ENCODE data around the gene KRT7. TPM values are rescaled to one million over a fixed set of nuclear protein-coding genes. Genes with fewer than 3 reads are reported as not detected.

Gene KRT7
- total and polyA plus RNA-seq, 2 donors (not counting 1 experiment from before 2014, with no cell fraction given) = not detected

DNA sequence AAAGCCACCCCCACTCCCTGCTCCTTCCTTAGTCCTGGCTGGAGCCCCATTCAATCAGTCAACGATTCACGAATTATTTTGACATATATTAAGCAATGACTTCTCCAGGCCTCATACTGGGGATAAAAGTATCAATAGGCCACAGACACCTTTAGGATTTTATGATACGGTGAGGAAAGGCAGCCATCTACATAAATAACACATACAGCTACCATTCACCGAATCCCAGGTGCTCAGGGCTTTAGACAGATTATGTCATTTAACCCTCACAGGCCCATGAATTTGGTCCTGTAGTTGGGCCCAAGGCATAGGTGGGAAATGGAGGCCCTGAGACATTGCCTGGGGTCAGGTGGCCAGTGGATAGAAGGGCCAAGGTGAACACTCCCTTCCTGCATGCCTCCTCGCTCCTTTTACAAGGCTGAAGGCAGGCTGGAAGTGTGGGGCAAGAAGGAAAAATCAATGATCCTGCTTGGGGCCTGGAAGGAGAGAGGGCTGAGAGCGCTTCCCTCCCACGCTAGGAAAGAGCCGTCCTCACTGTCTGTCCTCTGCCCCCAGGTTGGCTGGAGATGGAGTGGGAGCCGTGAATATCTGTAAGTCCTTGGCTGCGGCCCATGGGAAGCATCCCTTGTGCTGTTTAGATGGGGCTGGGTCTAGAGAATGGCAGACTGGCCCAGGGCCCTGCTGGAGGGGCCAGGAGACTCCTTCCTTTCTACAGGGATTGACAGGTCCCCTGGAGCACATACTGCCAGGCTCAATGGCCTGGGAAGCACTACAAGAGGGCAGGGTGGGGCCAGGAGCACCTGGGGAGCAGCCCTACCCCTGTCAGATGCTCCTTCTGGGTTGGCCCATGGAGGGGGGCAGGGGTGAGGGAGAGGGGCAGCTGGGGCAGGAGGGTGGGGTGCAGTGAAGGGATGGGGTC, 14.8 kb downstream of the KRT7 start:
- TF ChIP-seq, protein P1, sequence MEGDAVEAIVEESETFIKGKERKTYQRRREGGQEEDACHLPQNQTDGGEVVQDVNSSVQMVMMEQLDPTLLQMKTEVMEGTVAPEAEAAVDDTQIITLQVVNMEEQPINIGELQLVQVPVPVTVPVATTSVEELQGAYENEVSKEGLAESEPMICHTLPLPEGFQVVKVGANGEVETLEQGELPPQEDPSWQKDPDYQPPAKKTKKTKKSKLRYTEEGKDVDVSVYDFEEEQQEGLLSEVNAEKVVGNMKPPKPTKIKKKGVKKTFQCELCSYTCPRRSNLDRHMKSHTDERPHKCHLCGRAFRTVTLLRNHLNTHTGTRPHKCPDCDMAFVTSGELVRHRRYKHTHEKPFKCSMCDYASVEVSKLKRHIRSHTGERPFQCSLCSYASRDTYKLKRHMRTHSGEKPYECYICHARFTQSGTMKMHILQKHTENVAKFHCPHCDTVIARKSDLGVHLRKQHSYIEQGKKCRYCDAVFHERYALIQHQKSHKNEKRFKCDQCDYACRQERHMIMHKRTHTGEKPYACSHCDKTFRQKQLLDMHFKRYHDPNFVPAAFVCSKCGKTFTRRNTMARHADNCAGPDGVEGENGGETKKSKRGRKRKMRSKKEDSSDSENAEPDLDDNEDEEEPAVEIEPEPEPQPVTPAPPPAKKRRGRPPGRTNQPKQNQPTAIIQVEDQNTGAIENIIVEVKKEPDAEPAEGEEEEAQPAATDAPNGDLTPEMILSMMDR (IDR thresholded peaks at IDR 0.05) = no peak
- no peak for TF ChIP-seq EZH2 (IDR thresholded peaks at IDR 0.05; ENCODE audit: borderline replicate concordance, insufficient read depth, low read depth, low read length, poor library complexity, severe bottlenecking)
- Histone ChIP-seq H2AFZ (ENCODE audit: insufficient read depth, low read depth, low read length, poor library complexity, severe bottlenecking) (no peak overlapping the region), H3K9me3 (ENCODE audit: control extremely low read depth in 1 of 3, control insufficient read depth in 2 of 3, insufficient read depth in 1 of 3, low read length in 2 of 3) (no peaks in the 10 kb centered on the region), H3K4me2 (replicated peaks; ENCODE audit: low read depth, low read length, poor library complexity, severe bottlenecking) (no peak overlapping the region), H3K4me1 (ENCODE audit: control insufficient read depth in 2 of 2, insufficient read depth in 2 of 2, low read length in 2 of 2) (peaks cover 0 to 7% of the 10 kb centered on the region in 2 donors), H4K20me1 (ENCODE audit: control insufficient read depth, insufficient read depth, low read length, poor library complexity, severe bottlenecking) (no peaks in the 10 kb centered on the region), H3K27ac (ENCODE audit: low read length in 2 of 2) (no peak overlapping the region), H3K4me3 (ENCODE audit: control extremely low read depth in 1 of 5, extremely low read depth in 1 of 5, insufficient read depth in 1 of 5, low read depth in 2 of 5, low read length in 4 of 5) (no peak overlapping the region), H3K36me3 (replicated peaks in 1 of 2; ENCODE audit: control extremely low read depth in 1 of 2, control insufficient read depth in 1 of 2, extremely low read depth in 1 of 2, insufficient read depth in 2 of 2, low read length in 1 of 2) (no peaks in the 10 kb centered on the region), H3K79me2 (ENCODE audit: control insufficient read depth, insufficient read depth, low read length) (no peaks in the 10 kb centered on the region), H3K9ac (ENCODE audit: low read length) (no peak overlapping the region), H3K27me3 (replicated peaks in 1 of 4; ENCODE audit: control extremely low read depth in 1 of 4, control insufficient read depth in 3 of 4, insufficient read depth in 4 of 4, low read length in 3 of 4) (peaks cover 0 to 19% (median 4%) of the 10 kb centered on the region in 4 experiments)
- Mint-ChIP-seq H3K4me1 (peaks cover 9% of the 10 kb centered on the region), H3K4me3 (no peak overlapping the region), H3K9me3 (ENCODE audit: insufficient read depth) (no peaks in the 10 kb centered on the region), H3K27me3 (peaks cover 43% of the 10 kb centered on the region), H3K27ac (no peak overlapping the region)
- intact Hi-C loops (cut with micrococcal nuclease) = no loop called here
- WGBS (ENCODE audit: insufficient coverage) = 98% methylated on average over 6 of the region's 10 CpGs
- ChIA-PET CTCF (no interaction called here), POLR2A (no interaction called here)
- ATAC-seq (ENCODE audit: low read depth) (no peak), DNase-seq (no peak)
